Liver (tissue), 9 donors: Measurements from ENCODE around the gene DEPDC5. TPM values are rescaled to one million over a fixed set of nuclear protein-coding genes. Genes with fewer than 3 reads are reported as not detected.
A peak's percentile ranks its signal among the peaks of the same experiment; 100 is the strongest.

Experiments
- DNase-seq: peaks from one replicate; pipeline ENCODE4 v3.0.0-alpha.2; 2017; ENCODE audit warnings: low spot score
- H3K27ac ChIP-seq, 2 donors: one replicate each; pipeline ENCODE4 v1.7.0; 2013; ENCODE audit warnings: inconsistent platforms in 2 of 2, low read length in 2 of 2, control low read depth in 1 of 2, low read depth in 1 of 2, mild to moderate bottlenecking in 1 of 2
- H3K27me3 ChIP-seq, 4 donors: one replicate each; pipeline versions ENCODE4 v1.6.1 to v1.7.0; 2013; ENCODE audit warnings: low read length in 3 of 4, inconsistent platforms in 1 of 4, mild to moderate bottlenecking in 1 of 4, moderate library complexity in 1 of 4; ENCODE audit not compliant: control insufficient read depth in 4 of 4, insufficient read depth in 4 of 4
- H3K36me3 ChIP-seq, 4 donors: one replicate each; pipeline versions ENCODE4 v1.6.1 to v1.7.0; 2013; ENCODE audit warnings: low read length in 3 of 4, mild to moderate bottlenecking in 3 of 4, low read depth in 1 of 4, moderate library complexity in 1 of 4; ENCODE audit not compliant: control insufficient read depth in 4 of 4, insufficient read depth in 3 of 4
- H3K4me1 ChIP-seq, 4 donors: one replicate each; pipeline versions ENCODE4 v1.6.1 to v1.7.0; 2013; ENCODE audit warnings: low read length in 3 of 4, mild to moderate bottlenecking in 3 of 4, moderate library complexity in 1 of 4; ENCODE audit not compliant: control insufficient read depth in 4 of 4, insufficient read depth in 4 of 4
- H3K4me3 ChIP-seq, 3 donors: one replicate each; pipeline versions ENCODE4 v1.6.1 to v1.7.0; 2013; ENCODE audit warnings: low read length in 3 of 3, control low read depth in 1 of 3, low read depth in 1 of 3, mild to moderate bottlenecking in 1 of 3
- H3K9ac ChIP-seq, 2 donors: one replicate each; pipeline ENCODE4 v1.7.0; 2013; ENCODE audit warnings: low read length in 2 of 2, mild to moderate bottlenecking in 2 of 2, moderate library complexity in 2 of 2, control low read depth in 1 of 2, low read depth in 1 of 2
- H3K9me3 ChIP-seq, 4 donors: one replicate each; pipeline versions ENCODE4 v1.6.1 to v1.7.0; 2013; ENCODE audit warnings: low read length in 3 of 4; ENCODE audit not compliant: control insufficient read depth in 4 of 4
- ATF3 ChIP-seq: IDR thresholded peaks from 2 replicates; pipeline ENCODE4 v1.6.1; 2016; ENCODE audit warnings: antibody characterized with exemption
- CTCF ChIP-seq: fragments of 150-350 bp; IDR thresholded peaks from 2 replicates; pipeline ENCODE4 v1.5.1; 2017; ENCODE audit warnings: improper control_type of control experiment, low read depth, low read length; ENCODE audit not compliant: missing input control
- EGR1 ChIP-seq, 2 donors: IDR thresholded peaks; 2 replicates each; pipeline ENCODE4 v1.6.1; 2016 to 2018; ENCODE audit warnings: antibody characterized with exemption in 2 of 2, low read depth in 2 of 2
- FOXA1 ChIP-seq: IDR thresholded peaks from 2 replicates; pipeline ENCODE4 v1.6.1; 2016; ENCODE audit warnings: antibody characterized with exemption
- FOXA2 ChIP-seq: IDR thresholded peaks from 2 replicates; pipeline ENCODE4 v1.6.1; 2016; ENCODE audit warnings: antibody characterized with exemption
- GABPA ChIP-seq, 2 donors: IDR thresholded peaks in 1 of 2; conservative IDR thresholded peaks in 1 of 2; 2 replicates each; pipeline ENCODE4 v1.6.1; 2016; ENCODE audit warnings: antibody characterized with exemption in 2 of 2, mild to moderate bottlenecking in 1 of 2, moderate library complexity in 1 of 2
- HNF4G ChIP-seq: IDR thresholded peaks from 2 replicates; pipeline ENCODE4 v1.6.1; 2016; ENCODE audit warnings: antibody characterized with exemption
- JUND ChIP-seq, 2 donors: IDR thresholded peaks; 2 replicates each; pipeline ENCODE4 v1.6.1; 2016; ENCODE audit warnings: antibody characterized with exemption in 2 of 2
- MAX ChIP-seq: IDR thresholded peaks from 2 replicates; pipeline ENCODE4 v1.6.1; 2016; ENCODE audit warnings: antibody characterized with exemption
- NR2F2 ChIP-seq: IDR thresholded peaks from 2 replicates; pipeline ENCODE4 v1.6.1; 2016; ENCODE audit warnings: antibody characterized with exemption
- RAD21 ChIP-seq, 2 donors: IDR thresholded peaks; 2 replicates each; pipeline ENCODE4 v1.6.1; 2016; ENCODE audit warnings: antibody characterized with exemption in 2 of 2, mild to moderate bottlenecking in 2 of 2
- RXRA ChIP-seq, 2 donors: IDR thresholded peaks; 2 replicates each; pipeline ENCODE4 v1.6.1; 2017 to 2018; ENCODE audit warnings: antibody characterized with exemption in 2 of 2, mild to moderate bottlenecking in 1 of 2
- SP1 ChIP-seq: IDR thresholded peaks from 2 replicates; pipeline ENCODE4 v1.6.1; 2018; ENCODE audit warnings: antibody characterized with exemption, mild to moderate bottlenecking
- TAF1 ChIP-seq: conservative IDR thresholded peaks from 2 replicates; pipeline ENCODE4 v1.6.1; 2016; ENCODE audit warnings: antibody characterized with exemption, mild to moderate bottlenecking
- YY1 ChIP-seq: IDR thresholded peaks from 2 replicates; pipeline ENCODE4 v1.6.1; 2016; ENCODE audit warnings: antibody characterized with exemption, mild to moderate bottlenecking
- WGBS: extraction: QIAGEN DNeasy Blood & Tissue Kit; methylation state at CpG from one replicate; pipeline ENCODE4 v1.1.7; 2013; 5-methylcytosine and 5-hydroxymethylcytosine counted together
- polyA plus RNA-seq, 2 donors: library from polyadenylated mRNA; stranded (reverse) in 1 of 2; unstranded in 1 of 2; fragments of 200-250 nt in 1 of 2; fragments of >200 nt in 1 of 2; fragmentation: Nextera tagmentation in 1 of 2; extraction: Ambion mirVana in 1 of 2; gene quantifications; one replicate each; pipeline versions ENCODE4 v1.2.1 to v1.2.3, GENCODE V29; 2013 to 2015
- total RNA-seq, 2 donors: library from RNA; depleted of rRNA; stranded (reverse); fragments of >200 nt; gene quantifications; one replicate each; pipeline ENCODE4 v1.2.3, GENCODE V29; 2014
- TF ChIP-seq, protein P1 (sequence below): IDR thresholded peaks from 2 replicates; pipeline ENCODE4 v1.6.1; 2016; ENCODE audit warnings: antibody characterized with exemption, mild to moderate bottlenecking
- TF ChIP-seq, protein P2 (sequence below): IDR thresholded peaks from 2 replicates; pipeline ENCODE4 v1.6.1; 2016; ENCODE audit warnings: antibody characterized with exemption
- donor health status: healthy.
- donor health status: healthy.
- donor health status: healthy.
- donor health status: healthy.
- donor health status: healthy.

Gene DEPDC5
- total and polyA plus RNA-seq, 4 donors = 5.5 to 19.4 (median 12.6) TPM

DNA sequence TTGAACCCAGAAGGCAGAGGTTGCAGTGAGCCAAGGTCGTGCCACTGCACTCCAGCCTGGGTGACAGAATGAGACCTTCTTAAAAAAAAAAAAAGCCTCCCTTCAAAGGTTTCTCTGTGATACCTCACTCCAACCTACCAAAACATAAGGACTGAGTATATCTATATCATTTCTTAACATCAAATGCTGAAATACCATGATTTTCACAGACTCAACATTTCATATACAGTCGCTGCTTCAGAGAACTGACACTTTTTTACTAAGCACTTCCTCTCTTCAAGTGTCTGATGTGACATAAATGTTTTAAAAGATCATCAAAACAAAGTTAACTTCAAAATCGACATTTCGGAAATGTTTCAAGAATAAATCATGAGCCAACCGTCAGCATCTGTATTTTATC lies 15.9 kb upstream of the DEPDC5 start:
- 91% methylated on average over 5 of the region's 5 CpGs for WGBS
- H3K4me3 ChIP-seq = no peak overlapping the region
- no peak overlapping the region for H3K27ac ChIP-seq
- H3K36me3 ChIP-seq = peaks cover 0 to 5% (median 2%) of the 10 kb centered on the region in 4 donors
- no peak for DNase-seq
- no peaks in the 10 kb centered on the region for H3K27me3 ChIP-seq
- TF ChIP-seq RAD21 (IDR thresholded peaks at IDR 0.05) (no peak), MAX (no peak), SP1 (no peak), FOXA1 (no peak), TAF1 (no peak), RXRA (IDR thresholded peaks at IDR 0.05) (no peak), YY1 (no peak), HNF4G (no peak), GABPA (IDR thresholded peaks at IDR 0.05 in 1 of 2, conservative IDR thresholded peaks at IDR 0.05 in 1 of 2) (no peak), EGR1 (IDR thresholded peaks at IDR 0.05; ENCODE audit: low read depth in 2 of 2) (no peak), FOXA2 (no peak), CTCF (no peak), JUND (IDR thresholded peaks at IDR 0.05) (no peak), ATF3 (no peak)
- peaks cover 5 to 30% (median 22%) of the 10 kb centered on the region in 4 donors for H3K4me1 ChIP-seq
- H3K9me3 ChIP-seq = no peaks in the 10 kb centered on the region
- H3K9ac ChIP-seq = no peak overlapping the region

GRCh38 chr22:31738566-31738965 lies 15.3 kb upstream of the DEPDC5 start:
- TF ChIP-seq TAF1 (no peak), GABPA (IDR thresholded peaks at IDR 0.05 in 1 of 2, conservative IDR thresholded peaks at IDR 0.05 in 1 of 2) (no peak), MAX (no peak), CTCF (no peak), RAD21 (IDR thresholded peaks at IDR 0.05) (no peak), RXRA (IDR thresholded peaks at IDR 0.05) (no peak), NR2F2 (no peak), FOXA1 (no peak), ATF3 (no peak), HNF4G (no peak), EGR1 (IDR thresholded peaks at IDR 0.05; ENCODE audit: low read depth in 2 of 2) (no peak), FOXA2 (no peak), YY1 (no peak), JUND (IDR thresholded peaks at IDR 0.05) (no peak)
- TF ChIP-seq, protein P1, sequence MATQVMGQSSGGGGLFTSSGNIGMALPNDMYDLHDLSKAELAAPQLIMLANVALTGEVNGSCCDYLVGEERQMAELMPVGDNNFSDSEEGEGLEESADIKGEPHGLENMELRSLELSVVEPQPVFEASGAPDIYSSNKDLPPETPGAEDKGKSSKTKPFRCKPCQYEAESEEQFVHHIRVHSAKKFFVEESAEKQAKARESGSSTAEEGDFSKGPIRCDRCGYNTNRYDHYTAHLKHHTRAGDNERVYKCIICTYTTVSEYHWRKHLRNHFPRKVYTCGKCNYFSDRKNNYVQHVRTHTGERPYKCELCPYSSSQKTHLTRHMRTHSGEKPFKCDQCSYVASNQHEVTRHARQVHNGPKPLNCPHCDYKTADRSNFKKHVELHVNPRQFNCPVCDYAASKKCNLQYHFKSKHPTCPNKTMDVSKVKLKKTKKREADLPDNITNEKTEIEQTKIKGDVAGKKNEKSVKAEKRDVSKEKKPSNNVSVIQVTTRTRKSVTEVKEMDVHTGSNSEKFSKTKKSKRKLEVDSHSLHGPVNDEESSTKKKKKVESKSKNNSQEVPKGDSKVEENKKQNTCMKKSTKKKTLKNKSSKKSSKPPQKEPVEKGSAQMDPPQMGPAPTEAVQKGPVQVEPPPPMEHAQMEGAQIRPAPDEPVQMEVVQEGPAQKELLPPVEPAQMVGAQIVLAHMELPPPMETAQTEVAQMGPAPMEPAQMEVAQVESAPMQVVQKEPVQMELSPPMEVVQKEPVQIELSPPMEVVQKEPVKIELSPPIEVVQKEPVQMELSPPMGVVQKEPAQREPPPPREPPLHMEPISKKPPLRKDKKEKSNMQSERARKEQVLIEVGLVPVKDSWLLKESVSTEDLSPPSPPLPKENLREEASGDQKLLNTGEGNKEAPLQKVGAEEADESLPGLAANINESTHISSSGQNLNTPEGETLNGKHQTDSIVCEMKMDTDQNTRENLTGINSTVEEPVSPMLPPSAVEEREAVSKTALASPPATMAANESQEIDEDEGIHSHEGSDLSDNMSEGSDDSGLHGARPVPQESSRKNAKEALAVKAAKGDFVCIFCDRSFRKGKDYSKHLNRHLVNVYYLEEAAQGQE = no peak
- TF ChIP-seq, protein P2, sequence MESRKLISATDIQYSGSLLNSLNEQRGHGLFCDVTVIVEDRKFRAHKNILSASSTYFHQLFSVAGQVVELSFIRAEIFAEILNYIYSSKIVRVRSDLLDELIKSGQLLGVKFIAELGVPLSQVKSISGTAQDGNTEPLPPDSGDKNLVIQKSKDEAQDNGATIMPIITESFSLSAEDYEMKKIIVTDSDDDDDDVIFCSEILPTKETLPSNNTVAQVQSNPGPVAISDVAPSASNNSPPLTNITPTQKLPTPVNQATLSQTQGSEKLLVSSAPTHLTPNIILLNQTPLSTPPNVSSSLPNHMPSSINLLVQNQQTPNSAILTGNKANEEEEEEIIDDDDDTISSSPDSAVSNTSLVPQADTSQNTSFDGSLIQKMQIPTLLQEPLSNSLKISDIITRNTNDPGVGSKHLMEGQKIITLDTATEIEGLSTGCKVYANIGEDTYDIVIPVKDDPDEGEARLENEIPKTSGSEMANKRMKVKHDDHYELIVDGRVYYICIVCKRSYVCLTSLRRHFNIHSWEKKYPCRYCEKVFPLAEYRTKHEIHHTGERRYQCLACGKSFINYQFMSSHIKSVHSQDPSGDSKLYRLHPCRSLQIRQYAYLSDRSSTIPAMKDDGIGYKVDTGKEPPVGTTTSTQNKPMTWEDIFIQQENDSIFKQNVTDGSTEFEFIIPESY = no peak
- Histone ChIP-seq H3K27ac (peak overlapping the region in 1 of 2 donors; percentile 77), H3K27me3 (no peaks in the 10 kb centered on the region), H3K9ac (no peak overlapping the region), H3K36me3 (peaks cover 0 to 5% (median 2%) of the 10 kb centered on the region in 4 donors), H3K4me1 (peaks cover 4 to 29% (median 22%) of the 10 kb centered on the region in 4 donors), H3K4me3 (no peak overlapping the region), H3K9me3 (no peaks in the 10 kb centered on the region)
- 75% methylated on average over 2 of the region's 2 CpGs for WGBS
- no peak for DNase-seq
